ENCODE data around the gene GDPD1. TPM values are rescaled to one million over a fixed set of nuclear protein-coding genes. Genes with fewer than 3 reads are reported as not detected.

Gene GDPD1
- total and polyA plus RNA-seq, 4 donors, result 0.45 to 1.4 (median 0.78) TPM

DNA sequence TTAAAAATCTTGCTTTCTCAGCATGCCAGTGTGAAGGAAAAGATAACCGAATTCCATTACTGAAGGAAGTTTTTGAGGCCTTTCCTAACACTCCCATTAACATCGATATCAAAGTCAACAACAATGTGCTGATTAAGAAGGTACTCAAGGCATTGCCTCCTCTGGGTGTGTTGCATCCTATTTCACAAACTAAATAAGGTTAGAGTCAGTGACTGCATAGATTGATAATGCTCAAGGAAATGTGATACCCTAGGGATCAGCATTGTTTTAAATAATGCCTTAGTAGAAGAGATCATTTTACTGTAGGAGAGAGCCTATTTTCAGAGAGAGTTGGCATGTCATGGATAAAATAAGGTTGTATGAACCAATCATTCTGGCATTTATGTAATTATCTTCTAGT is 36.8 kb downstream of the GDPD1 start:
- DNase-seq (ENCODE audit: low spot score), result no peak
- no peak overlapping the region for H3K27ac ChIP-seq (ENCODE audit: low read depth in 1 of 2, low read length in 2 of 2)

DNA sequence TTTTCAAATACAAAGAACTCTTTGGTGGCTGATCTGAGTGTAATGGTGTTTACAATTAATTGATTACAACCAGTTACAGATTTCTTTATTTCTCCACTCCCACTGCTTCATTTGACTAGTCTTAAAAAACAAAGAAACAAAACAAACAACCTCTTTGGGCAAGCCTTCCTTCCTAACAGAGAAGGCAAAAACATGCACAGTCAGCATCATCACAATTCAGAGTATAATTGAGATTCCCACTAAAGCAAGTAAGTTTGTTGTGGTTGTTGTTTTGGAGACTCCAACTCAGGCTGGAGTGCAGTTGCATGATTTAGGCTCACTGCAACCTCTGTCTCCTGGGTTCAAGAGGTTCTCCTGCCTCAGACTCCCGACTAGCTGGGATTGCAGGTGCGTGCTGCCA is 40.4 kb downstream of the GDPD1 start:
- H3K4me3 ChIP-seq (ENCODE audit: low read depth in 1 of 3, low read length in 3 of 3), result no peak overlapping the region
- H3K9me3 ChIP-seq (ENCODE audit: control insufficient read depth in 4 of 4, low read length in 3 of 4), result no peaks in the 10 kb centered on the region
- no peaks in the 10 kb centered on the region for H3K4me1 ChIP-seq (ENCODE audit: control insufficient read depth in 4 of 4, insufficient read depth in 4 of 4, low read length in 3 of 4)
- no peak overlapping the region for H3K27ac ChIP-seq (ENCODE audit: low read depth in 1 of 2, low read length in 2 of 2)
- 98% methylated on average over 2 of the region's 2 CpGs for WGBS
- DNase-seq (ENCODE audit: low spot score), result no peak
- no peak overlapping the region for H3K9ac ChIP-seq (ENCODE audit: low read depth in 1 of 2, low read length in 2 of 2)
- TF ChIP-seq GABPA (IDR thresholded peaks at IDR 0.05 in 1 of 2, conservative IDR thresholded peaks at IDR 0.05 in 1 of 2), result no peak
- no peak for TF ChIP-seq FOXA1 (IDR thresholded peaks at IDR 0.05)
- no peak for TF ChIP-seq JUND (IDR thresholded peaks at IDR 0.05)
- TF ChIP-seq, protein P1, sequence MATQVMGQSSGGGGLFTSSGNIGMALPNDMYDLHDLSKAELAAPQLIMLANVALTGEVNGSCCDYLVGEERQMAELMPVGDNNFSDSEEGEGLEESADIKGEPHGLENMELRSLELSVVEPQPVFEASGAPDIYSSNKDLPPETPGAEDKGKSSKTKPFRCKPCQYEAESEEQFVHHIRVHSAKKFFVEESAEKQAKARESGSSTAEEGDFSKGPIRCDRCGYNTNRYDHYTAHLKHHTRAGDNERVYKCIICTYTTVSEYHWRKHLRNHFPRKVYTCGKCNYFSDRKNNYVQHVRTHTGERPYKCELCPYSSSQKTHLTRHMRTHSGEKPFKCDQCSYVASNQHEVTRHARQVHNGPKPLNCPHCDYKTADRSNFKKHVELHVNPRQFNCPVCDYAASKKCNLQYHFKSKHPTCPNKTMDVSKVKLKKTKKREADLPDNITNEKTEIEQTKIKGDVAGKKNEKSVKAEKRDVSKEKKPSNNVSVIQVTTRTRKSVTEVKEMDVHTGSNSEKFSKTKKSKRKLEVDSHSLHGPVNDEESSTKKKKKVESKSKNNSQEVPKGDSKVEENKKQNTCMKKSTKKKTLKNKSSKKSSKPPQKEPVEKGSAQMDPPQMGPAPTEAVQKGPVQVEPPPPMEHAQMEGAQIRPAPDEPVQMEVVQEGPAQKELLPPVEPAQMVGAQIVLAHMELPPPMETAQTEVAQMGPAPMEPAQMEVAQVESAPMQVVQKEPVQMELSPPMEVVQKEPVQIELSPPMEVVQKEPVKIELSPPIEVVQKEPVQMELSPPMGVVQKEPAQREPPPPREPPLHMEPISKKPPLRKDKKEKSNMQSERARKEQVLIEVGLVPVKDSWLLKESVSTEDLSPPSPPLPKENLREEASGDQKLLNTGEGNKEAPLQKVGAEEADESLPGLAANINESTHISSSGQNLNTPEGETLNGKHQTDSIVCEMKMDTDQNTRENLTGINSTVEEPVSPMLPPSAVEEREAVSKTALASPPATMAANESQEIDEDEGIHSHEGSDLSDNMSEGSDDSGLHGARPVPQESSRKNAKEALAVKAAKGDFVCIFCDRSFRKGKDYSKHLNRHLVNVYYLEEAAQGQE (IDR thresholded peaks at IDR 0.05), result no peak
- TF ChIP-seq, protein P2, sequence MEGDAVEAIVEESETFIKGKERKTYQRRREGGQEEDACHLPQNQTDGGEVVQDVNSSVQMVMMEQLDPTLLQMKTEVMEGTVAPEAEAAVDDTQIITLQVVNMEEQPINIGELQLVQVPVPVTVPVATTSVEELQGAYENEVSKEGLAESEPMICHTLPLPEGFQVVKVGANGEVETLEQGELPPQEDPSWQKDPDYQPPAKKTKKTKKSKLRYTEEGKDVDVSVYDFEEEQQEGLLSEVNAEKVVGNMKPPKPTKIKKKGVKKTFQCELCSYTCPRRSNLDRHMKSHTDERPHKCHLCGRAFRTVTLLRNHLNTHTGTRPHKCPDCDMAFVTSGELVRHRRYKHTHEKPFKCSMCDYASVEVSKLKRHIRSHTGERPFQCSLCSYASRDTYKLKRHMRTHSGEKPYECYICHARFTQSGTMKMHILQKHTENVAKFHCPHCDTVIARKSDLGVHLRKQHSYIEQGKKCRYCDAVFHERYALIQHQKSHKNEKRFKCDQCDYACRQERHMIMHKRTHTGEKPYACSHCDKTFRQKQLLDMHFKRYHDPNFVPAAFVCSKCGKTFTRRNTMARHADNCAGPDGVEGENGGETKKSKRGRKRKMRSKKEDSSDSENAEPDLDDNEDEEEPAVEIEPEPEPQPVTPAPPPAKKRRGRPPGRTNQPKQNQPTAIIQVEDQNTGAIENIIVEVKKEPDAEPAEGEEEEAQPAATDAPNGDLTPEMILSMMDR (IDR thresholded peaks at IDR 0.05; ENCODE audit: low read depth, low read length, missing input control), result no peak
- no peak for TF ChIP-seq TAF1 (conservative IDR thresholded peaks at IDR 0.05)
- TF ChIP-seq, protein P3, sequence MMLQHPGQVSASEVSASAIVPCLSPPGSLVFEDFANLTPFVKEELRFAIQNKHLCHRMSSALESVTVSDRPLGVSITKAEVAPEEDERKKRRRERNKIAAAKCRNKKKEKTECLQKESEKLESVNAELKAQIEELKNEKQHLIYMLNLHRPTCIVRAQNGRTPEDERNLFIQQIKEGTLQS (IDR thresholded peaks at IDR 0.05), result no peak
- TF ChIP-seq YY1 (IDR thresholded peaks at IDR 0.05), result no peak
- no peak for TF ChIP-seq NR2F2 (IDR thresholded peaks at IDR 0.05)
- TF ChIP-seq SP1 (IDR thresholded peaks at IDR 0.05), result no peak
- no peak for TF ChIP-seq HNF4G (IDR thresholded peaks at IDR 0.05)
- TF ChIP-seq, protein P4, sequence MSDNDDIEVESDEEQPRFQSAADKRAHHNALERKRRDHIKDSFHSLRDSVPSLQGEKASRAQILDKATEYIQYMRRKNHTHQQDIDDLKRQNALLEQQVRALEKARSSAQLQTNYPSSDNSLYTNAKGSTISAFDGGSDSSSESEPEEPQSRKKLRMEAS (IDR thresholded peaks at IDR 0.05), result no peak
- TF ChIP-seq, protein P5, sequence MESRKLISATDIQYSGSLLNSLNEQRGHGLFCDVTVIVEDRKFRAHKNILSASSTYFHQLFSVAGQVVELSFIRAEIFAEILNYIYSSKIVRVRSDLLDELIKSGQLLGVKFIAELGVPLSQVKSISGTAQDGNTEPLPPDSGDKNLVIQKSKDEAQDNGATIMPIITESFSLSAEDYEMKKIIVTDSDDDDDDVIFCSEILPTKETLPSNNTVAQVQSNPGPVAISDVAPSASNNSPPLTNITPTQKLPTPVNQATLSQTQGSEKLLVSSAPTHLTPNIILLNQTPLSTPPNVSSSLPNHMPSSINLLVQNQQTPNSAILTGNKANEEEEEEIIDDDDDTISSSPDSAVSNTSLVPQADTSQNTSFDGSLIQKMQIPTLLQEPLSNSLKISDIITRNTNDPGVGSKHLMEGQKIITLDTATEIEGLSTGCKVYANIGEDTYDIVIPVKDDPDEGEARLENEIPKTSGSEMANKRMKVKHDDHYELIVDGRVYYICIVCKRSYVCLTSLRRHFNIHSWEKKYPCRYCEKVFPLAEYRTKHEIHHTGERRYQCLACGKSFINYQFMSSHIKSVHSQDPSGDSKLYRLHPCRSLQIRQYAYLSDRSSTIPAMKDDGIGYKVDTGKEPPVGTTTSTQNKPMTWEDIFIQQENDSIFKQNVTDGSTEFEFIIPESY (IDR thresholded peaks at IDR 0.05), result no peak
- no peak for TF ChIP-seq RXRA (IDR thresholded peaks at IDR 0.05)
- no peak for TF ChIP-seq FOXA2 (IDR thresholded peaks at IDR 0.05)
- no peak for TF ChIP-seq EGR1 (IDR thresholded peaks at IDR 0.05; ENCODE audit: low read depth in 2 of 2)
- TF ChIP-seq RAD21 (IDR thresholded peaks at IDR 0.05), result no peak
- TF ChIP-seq HNF4A (conservative IDR thresholded peaks at IDR 0.05), result no peak
- no peaks in the 10 kb centered on the region for H3K27me3 ChIP-seq (ENCODE audit: control insufficient read depth in 4 of 4, insufficient read depth in 4 of 4, low read length in 3 of 4)
- no peaks in the 10 kb centered on the region for H3K36me3 ChIP-seq (ENCODE audit: control insufficient read depth in 4 of 4, insufficient read depth in 3 of 4, low read depth in 1 of 4, low read length in 3 of 4)

More for the DNA sequence above, 36.8 kb downstream of the GDPD1 start:
- Histone ChIP-seq H3K9me3 (ENCODE audit: control insufficient read depth in 4 of 4, low read length in 3 of 4) (no peaks in the 10 kb centered on the region), H3K27me3 (ENCODE audit: control insufficient read depth in 4 of 4, insufficient read depth in 4 of 4, low read length in 3 of 4) (no peaks in the 10 kb centered on the region), H3K36me3 (ENCODE audit: control insufficient read depth in 4 of 4, insufficient read depth in 3 of 4, low read depth in 1 of 4, low read length in 3 of 4) (no peaks in the 10 kb centered on the region), H3K4me3 (ENCODE audit: low read depth in 1 of 3, low read length in 3 of 3) (no peak overlapping the region), H3K4me1 (ENCODE audit: control insufficient read depth in 4 of 4, insufficient read depth in 4 of 4, low read length in 3 of 4) (no peaks in the 10 kb centered on the region), H3K9ac (ENCODE audit: low read depth in 1 of 2, low read length in 2 of 2) (no peak overlapping the region)
- 71% methylated on average over 2 of the region's 2 CpGs for WGBS
- TF ChIP-seq SP1 (IDR thresholded peaks at IDR 0.05), result no peak
- TF ChIP-seq, protein P5 (IDR thresholded peaks at IDR 0.05), result no peak
- no peak for TF ChIP-seq YY1 (IDR thresholded peaks at IDR 0.05)
- TF ChIP-seq FOXA2 (IDR thresholded peaks at IDR 0.05), result no peak
- TF ChIP-seq GABPA (IDR thresholded peaks at IDR 0.05 in 1 of 2, conservative IDR thresholded peaks at IDR 0.05 in 1 of 2), result no peak
- no peak for TF ChIP-seq JUND (IDR thresholded peaks at IDR 0.05)
- TF ChIP-seq RXRA (IDR thresholded peaks at IDR 0.05), result no peak
- no peak for TF ChIP-seq NR2F2 (IDR thresholded peaks at IDR 0.05)
- TF ChIP-seq HNF4G (IDR thresholded peaks at IDR 0.05), result no peak
- TF ChIP-seq HNF4A (conservative IDR thresholded peaks at IDR 0.05), result no peak
- TF ChIP-seq, protein P3 (IDR thresholded peaks at IDR 0.05), result no peak
